ENCODE results near the gene FAM89B.
"Not testable (repeated sequence)": the region's sequence is repeated elsewhere in the genome, so short reads cannot be mapped to it uniquely, and the experiment has no call there.

Gene FAM89B

DNA sequence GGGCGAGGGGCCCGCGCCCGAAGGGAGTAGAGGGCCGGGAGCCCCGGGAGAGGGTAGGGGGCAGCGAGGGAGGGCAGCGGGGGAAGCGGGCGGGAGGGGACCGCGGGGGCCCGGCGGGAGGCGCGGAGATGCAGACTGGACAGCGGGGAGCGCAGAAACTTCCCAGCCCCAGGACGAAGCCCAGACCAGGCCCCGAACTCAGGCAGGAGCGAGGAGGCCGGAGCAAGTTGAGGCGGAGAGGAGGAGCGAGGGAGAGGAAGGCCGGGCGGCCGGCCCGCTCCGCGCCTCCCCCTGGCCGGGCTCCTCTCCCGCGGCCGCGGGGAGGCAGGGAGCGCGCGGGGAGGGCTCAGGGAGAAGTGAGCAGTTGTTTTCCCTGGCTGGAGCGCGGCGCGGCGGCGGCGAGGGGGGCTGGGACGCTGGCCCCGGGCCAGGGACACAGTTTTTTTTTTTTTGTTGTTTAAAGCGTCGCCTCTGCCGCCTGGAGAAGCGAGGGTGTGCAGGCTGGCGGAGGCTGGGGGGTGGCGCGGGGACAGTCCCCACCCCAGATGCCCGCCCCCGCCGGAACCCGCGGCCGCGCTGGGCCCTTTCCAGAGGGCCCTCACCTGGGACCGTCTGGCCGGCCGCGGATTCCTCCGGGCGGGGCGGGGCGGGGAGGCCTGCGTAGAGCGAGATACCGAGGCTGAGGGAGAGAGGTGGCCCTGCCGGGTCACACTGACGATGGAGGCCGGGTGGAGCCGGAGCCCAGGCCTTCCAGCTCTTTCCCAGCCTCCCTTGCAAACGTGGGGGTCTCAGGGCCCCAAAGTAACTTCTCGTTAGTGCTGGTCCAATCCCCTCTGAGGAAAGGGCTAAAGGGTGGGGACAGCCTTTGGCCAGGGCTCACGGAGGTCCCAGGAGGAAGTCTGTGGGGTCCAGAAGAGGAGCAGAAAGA, 14.1 kb upstream of the FAM89B start, which contains the start of gene LTBP3:
LTBP3 (minus strand) TSS at position 358 of the 928 bp plus-strand sequence. CDS start 400 bp downstream, outside the sequence.
- peak; percentile 83 for DNase-seq

DNA sequence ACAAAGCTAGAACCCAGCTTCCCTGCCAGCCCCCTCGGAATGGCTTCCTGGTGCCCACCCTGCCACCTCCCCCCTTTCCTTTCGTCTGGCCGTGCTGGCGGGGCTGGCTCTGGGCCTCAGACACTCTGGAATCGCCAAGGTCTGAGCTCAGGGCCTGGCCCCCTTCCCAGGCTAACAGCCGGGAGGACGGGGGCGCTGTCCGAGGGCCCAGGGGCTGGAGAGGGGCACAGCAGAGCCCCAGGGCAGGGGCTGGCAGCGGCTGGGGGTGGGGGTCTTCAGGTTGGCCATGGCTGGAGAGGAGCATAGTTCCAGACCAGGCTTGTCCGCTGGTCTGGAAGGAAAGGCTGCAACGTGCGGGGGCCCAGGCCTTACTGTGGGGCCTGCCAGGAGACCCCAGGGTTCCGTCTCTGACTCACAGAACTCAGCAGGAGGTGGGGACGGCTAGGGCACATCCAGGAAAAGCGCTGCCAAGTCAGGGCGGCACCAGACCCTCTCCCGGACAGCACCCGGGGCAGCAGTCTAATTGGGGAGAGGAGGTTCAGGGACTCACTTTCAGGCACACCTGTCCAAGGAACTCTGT, 13.3 kb upstream of the FAM89B start:
- no peak for DNase-seq

DNA sequence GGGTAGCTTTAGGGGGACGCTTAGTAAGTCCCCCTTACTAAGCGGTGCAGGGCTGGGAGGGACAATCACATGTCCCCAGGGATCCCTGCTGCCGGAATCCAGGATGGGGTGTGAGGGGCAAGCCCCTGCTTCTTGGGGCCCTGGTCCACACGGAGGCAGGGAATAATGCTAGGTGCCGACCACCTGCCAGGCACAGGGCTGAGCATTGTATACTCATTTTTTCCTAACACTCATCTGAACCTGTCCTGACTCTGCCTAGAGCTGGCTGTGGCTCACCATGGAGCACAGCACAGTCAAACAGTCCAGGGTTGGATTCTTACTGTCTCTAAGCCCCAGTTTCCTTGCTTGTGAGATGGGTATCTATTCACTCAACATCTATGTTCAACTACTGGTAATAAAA, 12.8 kb upstream of the FAM89B start:
- DNase-seq: no peak

DNA sequence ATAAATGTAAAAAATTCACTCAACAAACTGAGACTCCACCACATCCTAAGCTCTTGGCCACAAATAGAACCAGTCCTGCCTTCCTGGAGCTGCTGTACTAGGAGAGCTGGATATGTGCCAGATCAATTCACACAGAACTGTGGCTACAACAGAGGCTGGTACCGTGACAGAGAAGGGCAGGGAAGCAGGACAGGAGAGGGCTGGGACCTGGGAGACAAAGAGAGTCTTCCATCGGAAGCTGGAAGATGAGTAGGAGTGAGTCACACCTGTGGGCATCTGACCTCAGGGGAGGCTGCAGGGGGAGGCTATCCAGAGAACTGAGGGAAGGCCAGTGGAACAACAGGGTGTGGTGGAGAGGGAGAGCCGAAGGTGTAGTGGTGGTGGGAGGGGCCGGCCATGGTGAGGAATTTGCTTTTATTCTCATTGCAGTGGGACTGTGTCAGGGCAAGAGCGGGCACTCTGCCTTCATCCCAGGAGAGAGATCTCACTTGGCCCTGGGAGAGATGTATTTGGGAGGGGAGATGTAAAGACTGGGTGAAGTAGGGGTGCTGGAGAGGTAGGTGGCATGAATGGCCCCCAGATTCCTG, 12.3 kb upstream of the FAM89B start:
- peak; percentile 80 for DNase-seq

DNA sequence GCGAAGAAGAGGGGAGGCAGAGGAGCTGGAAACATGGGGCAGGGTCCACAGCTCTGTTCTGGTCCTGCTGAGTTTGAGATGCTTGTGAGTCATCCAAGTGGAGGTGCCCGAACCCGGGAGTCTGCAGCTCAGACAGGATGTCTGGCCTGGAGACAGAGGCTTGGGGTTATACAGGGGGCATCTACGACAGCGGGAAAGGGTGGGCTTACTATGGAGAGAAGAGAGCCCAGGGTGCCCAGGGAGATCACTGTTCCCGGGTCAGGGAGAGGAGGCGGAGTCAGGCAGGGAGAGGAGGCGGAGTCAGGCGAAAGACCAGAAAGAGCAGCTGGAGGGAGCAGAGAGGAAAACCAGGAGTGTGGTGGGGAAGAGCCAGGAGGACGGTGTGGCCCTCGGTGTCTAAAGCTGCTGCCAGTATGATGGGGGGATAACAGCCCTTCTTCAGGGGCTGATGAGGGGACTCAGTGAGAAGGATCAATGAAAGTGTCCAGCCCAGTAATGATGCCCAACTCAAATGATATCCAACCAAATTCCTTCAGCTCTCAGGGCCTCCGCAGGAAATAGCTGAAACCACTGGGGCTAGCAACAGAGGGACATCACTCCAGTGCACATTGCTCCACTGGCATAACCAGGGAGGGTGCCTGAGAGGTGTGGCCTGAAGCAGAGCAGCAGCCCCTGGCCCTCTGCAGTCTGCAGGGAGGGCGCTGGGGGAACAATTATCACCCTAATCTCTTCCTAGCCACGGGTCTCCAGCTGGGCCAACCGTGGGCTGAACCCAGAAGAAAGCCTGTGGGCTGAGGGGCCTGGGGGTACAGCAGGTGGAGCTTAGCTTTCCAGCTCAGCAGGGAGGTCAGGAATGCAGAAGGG, 11.6 kb upstream of the FAM89B start:
- no peak for DNase-seq

DNA sequence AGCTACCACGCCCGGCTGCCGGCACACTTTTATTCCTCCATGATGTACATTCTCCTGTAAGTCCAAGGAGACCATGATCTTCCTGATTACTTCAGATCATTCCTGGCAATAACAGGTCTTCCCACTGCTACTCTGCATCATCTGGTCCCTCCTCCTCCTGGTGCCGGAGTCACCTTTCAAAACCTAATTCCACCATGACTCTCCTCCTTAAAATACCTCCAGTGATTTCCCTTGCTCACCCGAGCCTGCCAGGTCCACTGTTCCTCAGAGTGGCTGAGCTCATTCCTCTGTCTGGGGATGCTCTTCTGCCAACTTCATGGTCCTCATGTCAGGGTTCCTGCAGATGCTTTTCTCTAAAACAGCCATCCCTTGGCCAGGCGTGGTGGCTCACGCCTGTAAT, 10.3 kb upstream of the FAM89B start:
- DNase-seq: no peak

DNA sequence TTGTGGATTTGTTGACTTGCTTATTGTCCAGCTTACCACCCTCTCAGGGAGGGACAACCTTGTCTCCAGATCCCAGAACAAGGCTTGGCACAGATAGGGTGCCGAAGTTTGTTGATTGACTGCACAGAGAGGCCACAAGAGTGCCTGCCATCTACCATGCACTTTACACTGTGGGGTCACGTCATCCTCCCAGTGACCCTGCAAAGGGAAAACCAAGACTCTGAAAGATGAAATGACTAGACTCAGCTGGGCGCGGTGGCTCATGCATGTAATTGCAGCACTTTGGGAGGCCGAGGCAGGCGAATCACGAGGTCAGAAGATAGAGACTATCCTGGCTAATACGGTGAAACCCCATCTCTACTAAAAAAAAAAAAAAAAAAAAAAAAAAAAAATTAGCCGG, 9.6 kb upstream of the FAM89B start:
- no peak for DNase-seq

DNA sequence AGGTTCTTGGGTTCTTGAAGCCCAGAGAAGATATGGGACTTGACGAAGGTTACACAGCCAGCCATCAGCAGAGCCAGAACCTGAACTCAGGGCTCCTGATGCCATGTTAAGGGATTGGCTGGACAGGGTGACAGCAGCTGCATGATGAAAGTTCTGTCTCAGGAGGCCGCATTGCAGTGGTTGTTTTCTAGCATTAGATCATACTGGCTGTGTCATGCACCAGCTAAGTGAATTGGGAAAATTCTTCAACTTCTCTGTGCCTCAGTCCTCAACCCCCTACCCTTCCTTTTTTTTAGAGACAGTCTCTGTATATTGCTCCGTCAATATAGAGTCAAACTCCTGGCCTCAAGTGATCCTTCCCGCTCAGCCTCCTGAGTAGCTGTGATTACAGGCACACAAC, 8.7 kb upstream of the FAM89B start:
- DNase-seq: no peak

DNA sequence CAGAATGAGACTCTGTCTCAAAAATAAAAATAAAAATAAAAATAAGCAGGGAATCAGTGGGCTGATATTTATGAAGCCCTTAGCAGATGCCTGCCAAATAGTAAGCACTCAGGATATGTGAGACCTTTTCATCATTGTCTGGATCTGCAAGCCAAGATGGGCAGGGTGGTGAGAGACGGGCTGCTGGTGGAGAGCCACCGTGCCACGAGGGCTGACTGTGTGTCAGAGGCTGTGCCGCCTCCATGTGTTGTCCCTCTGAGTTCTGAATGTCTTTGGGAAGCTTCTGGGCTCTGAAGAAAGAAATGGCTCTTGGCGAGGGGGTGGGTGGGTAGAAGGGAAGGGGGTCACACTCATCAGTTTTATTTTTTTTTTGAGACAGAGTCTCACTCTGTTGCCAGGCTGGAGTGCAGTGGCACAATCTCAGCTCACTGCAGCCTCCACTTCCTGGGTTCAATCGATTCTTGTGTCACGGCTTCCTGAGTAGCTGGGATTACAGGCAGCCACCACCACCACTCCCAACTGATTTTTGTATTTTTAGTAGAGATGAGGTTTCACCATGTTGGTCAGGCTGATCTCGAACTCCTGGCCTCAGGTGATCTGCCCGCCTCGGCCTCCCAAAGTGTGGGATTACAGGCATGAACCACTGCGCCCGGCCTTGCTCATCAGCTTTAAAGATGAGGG, 7.3 kb upstream of the FAM89B start:
- not testable (repeated sequence) for DNase-seq

DNA sequence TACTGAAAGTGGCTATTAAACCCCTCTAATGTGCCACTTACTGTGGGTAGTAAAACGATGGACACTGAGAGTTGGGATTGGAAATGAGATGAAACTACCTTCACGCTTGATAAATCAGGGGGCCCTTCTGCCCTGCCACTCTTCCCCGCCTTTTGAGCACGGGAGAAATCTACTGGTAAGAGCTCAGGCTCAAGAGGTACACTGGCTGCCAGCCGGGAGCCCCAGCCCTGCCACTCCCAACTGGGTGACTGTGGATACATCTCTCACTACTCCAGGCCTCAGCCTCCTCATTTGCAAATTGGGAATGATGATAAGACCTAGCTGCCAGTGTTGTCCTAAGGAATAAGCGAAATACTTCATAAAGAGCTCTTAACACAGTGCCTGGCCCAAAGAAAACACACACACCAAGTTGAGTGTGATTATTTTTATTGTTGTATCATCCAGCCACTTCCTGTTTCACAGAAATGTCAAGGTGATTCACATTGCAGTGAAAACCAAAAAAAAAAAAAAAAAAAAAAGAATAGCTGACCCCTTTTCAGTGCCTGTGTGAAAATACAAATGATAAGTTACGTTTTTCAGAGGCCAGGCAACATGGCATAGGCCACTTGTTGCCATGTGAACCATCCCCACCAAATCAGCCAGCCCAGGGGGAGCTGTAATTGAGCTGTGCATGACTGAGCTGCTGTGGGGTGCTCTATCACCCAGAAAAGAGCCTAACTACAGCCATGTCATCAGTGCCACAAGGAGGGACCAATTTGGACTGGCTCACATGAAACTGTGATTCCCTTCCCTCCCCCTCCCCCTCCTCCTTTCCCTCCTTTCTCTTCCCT, 6.5 kb upstream of the FAM89B start:
- DNase-seq: no peak

DNA sequence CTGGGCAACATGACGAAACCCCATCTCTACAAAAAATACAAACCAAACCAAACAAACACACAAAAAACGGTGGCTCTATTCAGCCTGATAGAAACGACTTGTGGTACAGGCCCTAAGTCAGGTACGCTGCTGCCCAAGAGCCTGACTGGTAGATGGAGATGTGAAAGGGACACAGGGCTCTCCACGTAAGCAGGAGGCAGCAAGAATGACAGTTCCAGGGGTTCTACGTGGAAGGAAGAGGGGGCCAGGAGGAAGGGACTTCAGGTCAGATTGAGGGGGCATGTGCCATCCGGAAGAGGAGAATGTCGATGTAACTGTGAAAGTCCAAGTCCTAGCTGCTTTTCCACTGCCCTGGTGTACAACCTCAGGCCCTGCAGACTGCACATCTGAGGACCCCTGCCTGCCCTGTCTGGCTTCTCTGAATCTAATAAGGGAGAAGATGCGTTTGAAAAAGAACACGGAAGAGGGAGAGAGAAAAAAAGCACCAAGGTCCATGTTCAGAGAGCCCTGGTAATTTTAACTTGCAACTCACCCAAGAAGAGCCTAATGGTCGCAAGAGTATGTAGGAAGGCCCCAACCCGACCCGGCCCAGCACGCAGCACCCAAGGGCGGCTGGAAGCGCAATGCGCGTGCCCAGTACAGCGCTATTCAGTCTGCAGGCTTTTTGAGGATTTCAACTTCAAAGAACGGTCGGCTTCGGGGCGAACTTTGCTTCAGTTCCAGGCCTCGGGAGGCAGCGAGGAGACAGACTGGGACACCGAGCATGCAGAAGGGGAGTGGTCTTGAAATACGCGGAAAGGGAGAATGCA, 3.0 kb upstream of the FAM89B start:
- no peak for DNase-seq

DNA sequence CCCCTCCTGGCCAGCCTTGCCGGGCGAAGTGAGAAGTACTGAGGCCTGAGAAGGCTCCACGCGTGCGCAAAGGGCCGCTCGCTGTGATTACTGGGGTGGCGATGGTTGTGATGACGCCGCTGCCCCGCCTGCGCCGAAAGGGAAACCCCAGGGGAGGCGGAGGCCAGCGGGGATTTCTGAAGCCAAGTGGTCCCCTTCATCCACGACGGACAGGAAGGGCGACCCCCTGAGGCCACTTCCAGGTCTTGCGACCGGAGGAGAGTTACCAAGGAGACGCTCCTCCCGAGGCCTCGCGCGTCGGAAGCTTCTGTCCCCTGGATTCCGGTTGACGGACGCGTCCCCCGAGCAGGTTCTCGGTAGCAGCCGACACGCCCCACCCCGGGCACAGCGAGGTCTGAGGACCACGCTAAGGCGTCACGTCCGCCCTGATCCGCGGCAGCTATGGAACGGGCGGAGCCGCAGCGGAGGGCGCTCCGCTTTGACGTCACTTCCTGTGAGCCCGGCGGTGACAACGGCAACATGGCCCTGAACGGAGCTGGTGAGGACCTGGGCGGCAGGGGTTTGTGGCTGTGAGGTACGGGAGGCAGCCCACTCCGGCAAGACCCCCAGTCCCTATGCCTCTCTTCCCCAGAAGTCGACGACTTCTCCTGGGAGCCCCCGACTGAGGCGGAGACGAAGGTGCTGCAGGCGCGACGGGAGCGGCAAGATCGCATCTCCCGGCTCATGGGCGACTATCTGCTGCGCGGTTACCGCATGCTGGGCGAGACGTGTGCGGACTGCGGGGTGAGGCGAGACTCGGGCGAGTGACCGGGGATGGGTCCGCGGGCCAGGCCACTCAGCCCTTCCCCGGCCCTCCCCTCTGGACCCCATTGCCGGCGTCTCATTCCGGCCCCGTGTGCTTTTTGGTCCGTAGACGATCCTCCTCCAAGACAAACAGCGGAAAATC, 2.1 kb upstream of the FAM89B start, which contains the start of gene ZNRD2:
ZNRD2 (plus strand) TSS at position 505 of the 946 bp plus-strand sequence; CDS start at position 520, 15 bp downstream.
- DNase-seq: peak; percentile 99

DNA sequence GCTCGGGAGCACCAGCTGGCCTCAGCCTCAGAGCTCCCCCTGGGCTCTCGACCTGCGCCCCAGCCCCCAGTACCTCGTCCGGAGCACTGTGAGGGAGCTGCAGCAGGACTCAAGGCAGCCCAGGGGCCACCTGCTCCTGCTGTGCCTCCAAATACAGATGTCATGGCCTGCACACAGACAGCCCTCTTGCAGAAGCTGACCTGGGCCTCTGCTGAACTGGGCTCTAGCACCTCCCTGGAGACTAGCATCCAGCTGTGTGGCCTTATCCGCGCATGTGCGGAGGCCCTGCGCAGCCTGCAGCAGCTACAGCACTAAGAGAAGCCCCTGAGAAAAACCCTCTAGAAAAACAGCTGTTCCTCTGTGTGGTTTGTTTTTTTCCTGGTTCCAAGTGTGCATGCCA, 918 bp upstream of the FAM89B start:
- no peak for DNase-seq

DNA sequence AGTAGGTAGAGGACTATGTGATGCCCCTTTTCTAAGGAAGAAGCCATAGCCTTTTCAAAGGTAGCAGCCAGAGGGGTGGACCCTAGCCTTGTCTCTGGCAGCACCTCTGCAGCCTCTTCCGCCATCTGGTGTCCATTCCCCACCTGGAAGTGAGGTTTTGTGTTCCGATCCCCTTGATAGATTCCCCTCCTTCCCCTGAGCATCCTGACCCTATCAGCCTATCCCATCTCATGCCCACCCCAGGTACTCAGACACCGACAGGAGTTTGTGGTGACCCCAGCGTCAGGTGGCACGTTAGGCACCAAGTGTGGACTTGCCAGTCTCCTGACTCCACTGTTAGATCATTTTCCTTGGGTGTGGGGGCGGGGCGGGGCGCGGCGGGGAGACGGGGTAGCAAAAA, 398 bp upstream of the FAM89B start:
- DNase-seq: peak; percentile 73

DNA sequence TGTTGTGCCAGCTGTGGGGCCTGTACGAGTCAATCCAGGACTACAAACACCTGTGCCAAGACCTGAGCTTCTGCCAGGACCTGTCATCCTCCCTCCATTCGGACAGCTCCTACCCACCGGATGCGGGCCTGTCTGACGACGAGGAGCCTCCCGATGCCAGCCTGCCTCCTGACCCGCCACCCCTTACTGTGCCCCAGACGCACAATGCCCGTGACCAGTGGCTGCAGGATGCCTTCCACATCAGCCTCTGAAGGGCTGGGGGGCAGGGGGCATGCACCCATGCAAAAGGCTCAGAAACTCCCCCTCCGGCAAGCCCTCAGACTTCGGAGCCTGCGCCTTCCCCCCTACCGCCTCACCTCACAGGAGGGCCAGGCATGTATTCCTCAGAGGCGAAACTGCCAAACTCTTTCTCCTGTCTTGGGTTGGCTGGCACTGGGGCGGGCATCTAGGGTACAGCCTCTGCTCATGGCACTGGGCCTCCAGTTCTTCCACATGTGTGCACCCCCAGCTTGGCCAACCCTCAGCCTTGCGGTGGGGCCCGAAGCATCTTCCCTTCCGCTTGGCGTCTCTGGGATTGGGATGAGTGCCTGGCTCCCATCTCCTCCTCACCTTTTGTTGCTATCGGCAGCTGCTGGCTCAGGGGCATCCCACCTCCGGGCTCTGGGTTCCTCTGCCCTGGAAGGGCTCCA, 1.2 kb downstream of the FAM89B start:
- no peak for DNase-seq

DNA sequence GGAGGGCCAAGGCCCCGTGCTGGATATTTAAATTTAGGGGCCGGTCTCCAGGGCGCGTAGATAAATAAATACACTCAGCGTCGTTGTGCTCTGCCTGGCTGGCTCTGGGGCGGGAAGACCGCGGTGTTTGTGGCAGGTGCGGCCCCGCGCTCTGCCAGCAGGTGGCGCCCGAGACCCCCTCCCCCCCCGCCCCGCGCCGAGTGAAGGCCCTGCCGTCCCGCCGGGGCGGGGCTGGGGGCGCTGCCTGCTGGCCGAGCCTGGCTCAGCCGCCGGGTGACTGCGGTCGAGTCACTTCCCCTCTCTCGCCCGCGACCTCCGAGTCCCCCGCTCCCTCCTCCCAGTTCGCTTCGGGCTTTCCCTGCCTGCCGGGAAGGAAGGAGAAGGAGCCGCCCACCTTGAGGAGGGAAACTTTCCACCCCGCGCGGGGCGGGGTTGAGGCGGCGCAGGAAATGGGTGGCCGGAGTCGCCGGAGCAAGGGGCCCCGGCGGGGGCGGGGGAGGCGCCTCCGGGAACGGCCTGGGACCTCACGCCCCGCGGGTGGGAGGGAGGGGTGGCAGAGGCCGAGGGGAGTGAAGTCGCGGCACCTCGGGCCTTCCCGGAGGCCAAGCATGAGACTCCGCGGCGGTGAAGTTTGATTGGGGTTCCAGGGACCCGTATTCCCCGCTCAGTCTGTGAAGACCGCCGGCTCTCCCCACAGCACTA, 1.9 kb downstream of the FAM89B start:
- peak; percentile 94 for DNase-seq

DNA sequence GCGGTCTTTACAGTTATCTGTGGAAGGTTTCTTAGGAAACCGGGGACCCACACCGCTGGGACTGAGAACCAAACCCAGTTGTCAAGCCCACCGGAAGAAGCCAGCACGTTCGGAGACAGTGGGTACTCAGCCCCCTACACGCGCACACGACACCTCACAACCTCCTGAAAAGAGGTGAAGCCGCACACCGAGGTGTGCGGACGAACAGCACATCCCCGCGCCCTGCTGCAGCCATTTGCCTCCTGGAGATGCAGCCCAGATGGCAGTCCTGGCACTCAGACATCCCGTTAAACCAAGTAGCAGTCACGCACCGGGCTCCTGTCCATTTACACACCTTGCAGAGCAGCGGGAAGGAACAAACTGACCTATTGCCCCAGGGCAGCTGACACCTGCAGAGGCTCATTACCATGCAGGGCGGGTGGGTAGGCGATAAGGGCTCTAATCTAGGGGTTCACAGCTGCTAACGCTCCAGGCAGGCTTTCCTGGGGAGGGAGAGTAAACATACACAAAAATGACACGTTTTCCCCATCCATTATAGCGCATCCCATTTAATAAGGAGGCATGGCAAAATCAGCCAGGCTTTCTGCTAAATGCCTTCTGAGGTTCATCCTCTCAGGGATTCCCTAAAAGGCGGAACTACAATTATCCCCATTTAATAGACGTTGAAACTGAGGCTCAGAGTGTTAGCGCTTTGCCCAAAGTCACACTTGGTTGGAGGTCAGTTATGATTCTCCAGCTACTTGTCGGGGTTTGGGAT, 2.7 kb downstream of the FAM89B start:
- DNase-seq: peak; percentile 87

All from hematopoietic multipotent progenitor cell treated with erythropoietin and hydrocortisone succinate and interleukin-3 and kit ligand, for 6 days (in vitro differentiated cells).